Tibial artery (tissue), 4 donors: ENCODE measurements around the gene SCAMP2.

Experiments used
- DNase-seq, 2 donors: peaks; one replicate each; pipeline ENCODE4 v3.0.0-alpha.2; 2019
- H3K27ac ChIP-seq, 2 donors: fragments of 200-600 bp; sonication (generic) in 1 of 2; 1 replicate in 1 of 2; 2 replicates in 1 of 2; pipeline ENCODE4 v1.5.1; 2018 to 2019; ENCODE audit warnings: mild to moderate bottlenecking in 1 of 2
- H3K27me3 ChIP-seq, 2 donors: fragments of 200-600 bp; sonication (generic) in 1 of 2; one replicate each; pipeline versions ENCODE4 v1.5.1 to v1.6.0; 2016 to 2019
- H3K36me3 ChIP-seq, 3 donors: fragments of 200-600 bp; sonication (generic) in 2 of 3; one replicate each; pipeline ENCODE4 v1.5.1; 2016 to 2019; ENCODE audit warnings: mild to moderate bottlenecking in 2 of 3
- H3K4me1 ChIP-seq, 4 donors: fragments of 200-600 bp; sonication (generic) in 2 of 4; 1 replicate in 3 of 4; 2 replicates in 1 of 4; pipeline ENCODE4 v1.5.1; 2016 to 2019
- H3K4me3 ChIP-seq, 2 donors: fragments of 200-600 bp; sonication (generic) in 1 of 2; 1 replicate in 1 of 2; 2 replicates in 1 of 2; pipeline ENCODE4 v1.5.1; 2018 to 2019; ENCODE audit warnings: mild to moderate bottlenecking in 2 of 2
- H3K9me3 ChIP-seq, 3 donors: fragments of 200-600 bp; sonication (generic) in 1 of 3; one replicate each; pipeline ENCODE4 v1.5.1; 2016 to 2019
- CTCF ChIP-seq, 2 experiments: fragments of 200-600 bp in 1 of 2; fragments of 450-650 bp in 1 of 2; IDR thresholded peaks; one replicate each; pipeline ENCODE4 v1.5.1; 2017 to 2019; ENCODE audit warnings: antibody characterized with exemption in 2 of 2, mild to moderate bottlenecking in 1 of 2, moderate library complexity in 1 of 2
- intact Hi-C: fragments of 100-400 bp; cut with DNase I; formaldehyde crosslinking; loops from one replicate; pipeline ENCODE4 v1.15.0; 2023; ENCODE audit warnings: low total_unique reads

The SCAMP2 gene

DNA sequence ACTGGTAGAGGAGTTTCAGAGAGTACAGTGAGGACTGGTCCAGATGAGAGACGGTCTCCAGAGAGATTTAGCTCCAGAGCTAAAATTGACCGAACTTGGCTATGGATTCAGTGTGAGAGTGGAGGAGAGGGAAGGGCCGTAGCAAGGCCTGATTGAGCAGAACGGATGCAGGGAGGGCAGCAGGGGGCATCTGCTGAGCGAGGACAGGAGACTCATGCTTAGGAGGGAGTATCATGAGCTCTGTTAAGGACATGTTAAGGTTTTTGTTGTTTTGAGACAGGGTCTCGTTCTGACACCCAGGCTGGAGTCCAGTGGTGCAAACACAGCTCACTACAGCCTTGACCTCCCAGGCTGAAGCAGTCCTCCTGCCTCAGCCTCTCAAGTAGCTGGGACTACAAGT, 68.2 kb downstream of the SCAMP2 start:
- peaks cover 0 to 5% (median 0%) of the 10 kb centered on the region in 4 donors for H3K4me1 ChIP-seq
- DNase-seq = no peak
- no peak overlapping the region for H3K27ac ChIP-seq
- H3K27me3 ChIP-seq = peaks cover 0 to 17% of the 10 kb centered on the region in 2 donors
- H3K4me3 ChIP-seq = no peak overlapping the region
- H3K9me3 ChIP-seq = no peaks in the 10 kb centered on the region
- H3K36me3 ChIP-seq = peaks cover 13 to 37% (median 26%) of the 10 kb centered on the region in 3 donors
- intact Hi-C loops = no loop called here
- no peak for TF ChIP-seq CTCF (IDR thresholded peaks at IDR 0.05)

DNA sequence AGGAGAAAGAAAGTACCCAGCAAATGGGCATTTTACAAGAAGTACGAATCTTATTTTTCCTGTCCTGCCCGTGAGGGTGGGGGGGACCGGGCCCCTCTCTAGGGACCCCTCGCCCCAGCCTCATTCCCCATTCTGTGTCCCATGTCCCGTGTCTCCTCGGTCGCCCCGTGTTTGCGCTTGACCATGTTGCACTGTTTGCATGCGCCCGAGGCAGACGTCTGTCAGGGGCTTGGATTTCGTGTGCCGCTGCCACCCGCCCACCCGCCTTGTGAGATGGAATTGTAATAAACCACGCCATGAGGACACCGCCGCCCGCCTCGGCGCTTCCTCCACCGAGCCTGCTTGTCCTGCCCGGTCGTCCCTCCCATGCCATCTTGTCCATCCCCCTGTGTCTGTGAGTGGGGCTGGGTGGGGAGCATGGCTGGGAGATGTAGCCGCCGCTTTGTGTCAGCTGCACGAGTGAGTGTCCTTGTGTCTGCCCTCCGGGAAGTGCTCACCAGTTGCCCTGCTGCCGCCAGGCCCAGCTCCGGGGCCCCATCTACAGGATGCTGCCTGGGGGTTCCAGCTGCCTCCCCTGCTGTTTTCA, 70.2 kb downstream of the SCAMP2 start:
- H3K27me3 ChIP-seq = peaks cover 0 to 1% of the 10 kb centered on the region in 2 donors
- no peak for TF ChIP-seq CTCF (IDR thresholded peaks at IDR 0.05)
- H3K4me3 ChIP-seq = no peak overlapping the region
- H3K36me3 ChIP-seq = peaks cover 15 to 56% (median 43%) of the 10 kb centered on the region in 3 donors
- no peak for DNase-seq
- intact Hi-C loops = no loop called here
- H3K4me1 ChIP-seq = peaks cover 0 to 15% (median 0%) of the 10 kb centered on the region in 4 donors
- H3K27ac ChIP-seq = no peak overlapping the region
- no peaks in the 10 kb centered on the region for H3K9me3 ChIP-seq

DNA sequence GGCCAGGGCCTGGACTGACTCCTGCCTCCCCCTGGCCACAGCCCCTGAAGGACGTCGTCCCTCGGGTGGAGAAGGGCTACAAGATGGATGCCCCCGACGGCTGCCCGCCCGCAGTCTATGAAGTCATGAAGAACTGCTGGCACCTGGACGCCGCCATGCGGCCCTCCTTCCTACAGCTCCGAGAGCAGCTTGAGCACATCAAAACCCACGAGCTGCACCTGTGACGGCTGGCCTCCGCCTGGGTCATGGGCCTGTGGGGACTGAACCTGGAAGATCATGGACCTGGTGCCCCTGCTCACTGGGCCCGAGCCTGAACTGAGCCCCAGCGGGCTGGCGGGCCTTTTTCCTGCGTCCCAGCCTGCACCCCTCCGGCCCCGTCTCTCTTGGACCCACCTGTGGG, 70.9 kb downstream of the SCAMP2 start:
- no peaks in the 10 kb centered on the region for H3K27me3 ChIP-seq
- intact Hi-C loops = no loop called here
- no peaks in the 10 kb centered on the region for H3K9me3 ChIP-seq
- TF ChIP-seq CTCF (IDR thresholded peaks at IDR 0.05) = no peak
- peaks cover 15 to 56% (median 43%) of the 10 kb centered on the region in 3 donors for H3K36me3 ChIP-seq
- H3K4me3 ChIP-seq = no peak overlapping the region
- peaks cover 0 to 15% (median 0%) of the 10 kb centered on the region in 4 donors for H3K4me1 ChIP-seq
- no peak overlapping the region for H3K27ac ChIP-seq
- DNase-seq = no peak

DNA sequence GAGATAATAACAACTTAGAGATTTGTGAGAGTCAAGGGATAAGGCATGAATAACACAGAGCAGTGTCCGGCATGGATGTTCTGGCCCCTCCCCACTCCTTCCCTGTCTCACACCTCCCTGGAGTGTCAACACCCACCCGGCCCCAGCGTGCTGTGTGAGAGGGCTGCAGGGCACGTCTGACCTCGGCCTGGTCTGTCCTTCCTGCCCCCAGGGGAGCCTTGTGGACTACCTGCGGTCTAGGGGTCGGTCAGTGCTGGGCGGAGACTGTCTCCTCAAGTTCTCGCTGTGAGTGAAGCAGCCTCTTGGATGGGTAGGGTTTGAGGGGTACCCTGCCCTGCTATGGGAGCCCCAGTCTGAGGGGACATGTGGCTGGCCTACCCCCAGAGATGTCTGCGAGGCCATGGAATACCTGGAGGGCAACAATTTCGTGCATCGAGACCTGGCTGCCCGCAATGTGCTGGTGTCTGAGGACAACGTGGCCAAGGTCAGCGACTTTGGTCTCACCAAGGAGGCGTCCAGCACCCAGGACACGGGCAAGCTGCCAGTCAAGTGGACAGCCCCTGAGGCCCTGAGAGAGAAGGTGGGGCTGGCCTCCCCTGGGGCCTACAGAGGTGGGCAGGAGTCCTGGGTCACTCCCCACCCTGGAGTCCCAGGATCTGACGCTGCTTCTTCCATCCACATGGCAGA, 71.7 kb downstream of the SCAMP2 start:
- H3K9me3 ChIP-seq = no peaks in the 10 kb centered on the region
- no peak overlapping the region for H3K27ac ChIP-seq
- intact Hi-C loops = no loop called here
- H3K4me3 ChIP-seq = no peak overlapping the region
- H3K36me3 ChIP-seq = peaks cover 15 to 56% (median 43%) of the 10 kb centered on the region in 3 donors
- H3K4me1 ChIP-seq = peaks cover 0 to 15% (median 0%) of the 10 kb centered on the region in 4 donors
- no peak for DNase-seq
- no peaks in the 10 kb centered on the region for H3K27me3 ChIP-seq
- no peak for TF ChIP-seq CTCF (IDR thresholded peaks at IDR 0.05)

DNA sequence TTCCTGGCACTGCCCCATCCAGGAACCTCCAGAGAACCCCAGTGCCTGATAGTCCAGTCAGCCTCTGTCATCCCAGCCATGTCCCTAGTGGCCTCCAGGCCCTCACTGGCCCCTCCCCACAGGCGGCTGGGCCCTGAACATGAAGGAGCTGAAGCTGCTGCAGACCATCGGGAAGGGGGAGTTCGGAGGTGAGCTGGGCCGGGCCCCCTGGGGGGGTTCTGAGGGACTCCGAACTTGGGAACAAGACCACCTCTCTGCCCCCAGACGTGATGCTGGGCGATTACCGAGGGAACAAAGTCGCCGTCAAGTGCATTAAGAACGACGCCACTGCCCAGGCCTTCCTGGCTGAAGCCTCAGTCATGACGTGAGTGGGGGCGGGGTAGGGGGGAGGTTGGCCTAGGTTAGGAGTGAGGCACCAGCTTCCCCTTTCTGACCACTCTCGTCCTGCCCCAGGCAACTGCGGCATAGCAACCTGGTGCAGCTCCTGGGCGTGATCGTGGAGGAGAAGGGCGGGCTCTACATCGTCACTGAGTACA, 72.5 kb downstream of the SCAMP2 start:
- no peak for DNase-seq
- H3K4me1 ChIP-seq = peaks cover 0 to 15% (median 0%) of the 10 kb centered on the region in 4 donors
- TF ChIP-seq CTCF (IDR thresholded peaks at IDR 0.05) = no peak
- H3K4me3 ChIP-seq = no peak overlapping the region
- H3K27me3 ChIP-seq = no peaks in the 10 kb centered on the region
- H3K9me3 ChIP-seq = no peaks in the 10 kb centered on the region
- H3K27ac ChIP-seq = no peak overlapping the region
- intact Hi-C loops = no loop called here
- H3K36me3 ChIP-seq = peaks cover 15 to 56% (median 43%) of the 10 kb centered on the region in 3 donors
